Tibial nerve (tissue), 3 donors: ENCODE data around the gene PPAT.

Experiments used
- POLR2A ChIP-seq, 2 donors: fragments of 450-650 bp; IDR thresholded peaks; one replicate each; pipeline ENCODE4 v1.6.1; 2017; ENCODE audit warnings: antibody characterized with exemption in 2 of 2, mild to moderate bottlenecking in 2 of 2, moderate library complexity in 2 of 2
- TF ChIP-seq, protein P1 (sequence below), 5 experiments: fragments of 200-600 bp in 3 of 5; fragments of 450-650 bp in 2 of 5; sonication (generic) in 3 of 5; IDR thresholded peaks; one replicate each; pipeline ENCODE4 v1.5.1; 2016 to 2019; ENCODE audit warnings: antibody characterized with exemption in 5 of 5, mild to moderate bottlenecking in 3 of 5, moderate library complexity in 2 of 5

DNA sequence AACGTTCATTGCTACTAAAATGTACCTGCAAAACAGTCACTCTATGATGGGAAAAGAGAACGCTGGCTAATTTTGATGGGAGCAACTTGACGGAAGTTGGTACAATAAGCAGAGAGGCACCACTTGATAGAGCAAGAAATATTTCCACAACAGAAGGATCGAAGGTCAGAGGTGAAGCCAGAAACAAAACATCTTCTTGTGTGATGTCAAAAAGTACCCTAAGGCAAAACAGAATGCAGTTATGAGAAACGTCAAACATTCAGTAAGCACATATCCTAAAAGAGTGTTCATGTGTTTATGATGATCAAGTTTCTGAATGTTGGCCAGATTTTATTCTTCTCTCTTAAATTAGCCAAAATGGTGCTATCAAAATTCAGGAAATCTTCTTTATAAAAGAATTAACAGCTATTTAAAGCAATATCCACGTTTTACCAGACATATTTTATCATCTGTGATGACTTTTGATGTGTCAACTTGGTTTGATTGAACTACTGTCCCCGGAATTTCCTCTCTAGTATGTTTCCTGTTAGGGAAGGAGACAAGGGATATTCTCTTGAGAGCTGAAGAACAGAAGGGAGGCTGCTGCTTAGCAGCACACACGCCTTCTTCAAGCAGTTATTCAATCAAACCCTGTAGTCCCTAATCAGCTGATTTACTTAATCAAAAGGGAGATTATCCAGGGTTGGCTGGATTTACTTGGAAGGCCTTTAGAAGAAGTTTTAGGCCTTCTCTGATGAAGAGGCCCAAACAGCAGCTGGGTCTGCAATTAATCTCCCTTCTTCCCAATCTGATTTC, 63.8 kb downstream of the PPAT start:
- no peak for TF ChIP-seq POLR2A (IDR thresholded peaks at IDR 0.05)
- TF ChIP-seq, protein P1, sequence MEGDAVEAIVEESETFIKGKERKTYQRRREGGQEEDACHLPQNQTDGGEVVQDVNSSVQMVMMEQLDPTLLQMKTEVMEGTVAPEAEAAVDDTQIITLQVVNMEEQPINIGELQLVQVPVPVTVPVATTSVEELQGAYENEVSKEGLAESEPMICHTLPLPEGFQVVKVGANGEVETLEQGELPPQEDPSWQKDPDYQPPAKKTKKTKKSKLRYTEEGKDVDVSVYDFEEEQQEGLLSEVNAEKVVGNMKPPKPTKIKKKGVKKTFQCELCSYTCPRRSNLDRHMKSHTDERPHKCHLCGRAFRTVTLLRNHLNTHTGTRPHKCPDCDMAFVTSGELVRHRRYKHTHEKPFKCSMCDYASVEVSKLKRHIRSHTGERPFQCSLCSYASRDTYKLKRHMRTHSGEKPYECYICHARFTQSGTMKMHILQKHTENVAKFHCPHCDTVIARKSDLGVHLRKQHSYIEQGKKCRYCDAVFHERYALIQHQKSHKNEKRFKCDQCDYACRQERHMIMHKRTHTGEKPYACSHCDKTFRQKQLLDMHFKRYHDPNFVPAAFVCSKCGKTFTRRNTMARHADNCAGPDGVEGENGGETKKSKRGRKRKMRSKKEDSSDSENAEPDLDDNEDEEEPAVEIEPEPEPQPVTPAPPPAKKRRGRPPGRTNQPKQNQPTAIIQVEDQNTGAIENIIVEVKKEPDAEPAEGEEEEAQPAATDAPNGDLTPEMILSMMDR (IDR thresholded peaks at IDR 0.05), result no peak
